Measurements from ENCODE around the gene CYFIP2.

Gene CYFIP2

DNA sequence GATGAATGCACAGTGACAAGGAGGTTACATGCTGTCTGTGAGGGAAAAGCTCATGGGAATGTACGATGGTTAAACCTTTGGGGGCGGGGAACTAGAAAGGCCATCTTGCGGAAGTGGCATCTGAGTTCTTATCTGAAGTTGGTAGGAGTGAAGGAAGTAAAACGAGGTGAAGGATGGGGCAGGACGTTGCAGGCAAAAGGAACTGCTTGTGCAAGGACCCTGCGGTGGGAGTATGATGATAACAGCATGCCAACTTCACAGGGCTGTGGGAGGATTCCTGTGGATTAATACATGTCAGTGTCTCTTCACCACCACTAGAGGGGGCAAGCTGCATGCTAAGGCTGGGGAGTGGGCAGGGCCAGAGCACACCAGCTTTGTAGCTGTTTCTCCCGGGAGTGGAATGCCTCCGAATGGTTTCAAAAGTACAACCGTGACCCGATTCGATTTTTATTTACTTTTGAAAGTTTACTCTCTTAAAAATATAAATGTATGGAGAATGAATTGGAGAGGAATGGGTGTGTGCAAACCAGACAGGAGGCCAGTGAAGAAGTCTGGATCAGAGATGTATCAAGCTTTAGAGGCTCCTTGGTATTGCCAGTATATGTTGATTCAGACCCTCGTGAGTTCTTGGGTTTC, 62.5 kb downstream of the CYFIP2 start:
- DNase-seq = peak; percentile 60

DNA sequence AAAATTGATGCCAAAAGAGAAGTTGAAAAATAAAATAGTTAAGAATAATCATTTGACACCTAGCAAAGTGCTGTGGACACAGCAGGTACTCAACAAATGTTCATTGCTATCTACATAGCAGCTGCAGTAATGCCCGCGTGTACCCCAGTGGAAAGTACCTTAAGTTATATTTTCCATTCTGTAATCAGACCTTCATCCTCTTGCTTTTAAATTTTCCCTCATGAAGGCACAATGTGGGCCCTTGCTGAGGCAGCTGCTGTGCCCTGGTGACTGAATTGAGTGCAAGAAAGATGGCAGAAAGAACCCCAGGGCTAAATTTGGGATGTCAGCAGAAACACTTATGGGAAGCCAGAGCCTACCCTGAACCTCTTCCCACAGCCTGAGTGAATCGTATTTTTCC, 65.9 kb downstream of the CYFIP2 start:
- no peak for DNase-seq

DNA sequence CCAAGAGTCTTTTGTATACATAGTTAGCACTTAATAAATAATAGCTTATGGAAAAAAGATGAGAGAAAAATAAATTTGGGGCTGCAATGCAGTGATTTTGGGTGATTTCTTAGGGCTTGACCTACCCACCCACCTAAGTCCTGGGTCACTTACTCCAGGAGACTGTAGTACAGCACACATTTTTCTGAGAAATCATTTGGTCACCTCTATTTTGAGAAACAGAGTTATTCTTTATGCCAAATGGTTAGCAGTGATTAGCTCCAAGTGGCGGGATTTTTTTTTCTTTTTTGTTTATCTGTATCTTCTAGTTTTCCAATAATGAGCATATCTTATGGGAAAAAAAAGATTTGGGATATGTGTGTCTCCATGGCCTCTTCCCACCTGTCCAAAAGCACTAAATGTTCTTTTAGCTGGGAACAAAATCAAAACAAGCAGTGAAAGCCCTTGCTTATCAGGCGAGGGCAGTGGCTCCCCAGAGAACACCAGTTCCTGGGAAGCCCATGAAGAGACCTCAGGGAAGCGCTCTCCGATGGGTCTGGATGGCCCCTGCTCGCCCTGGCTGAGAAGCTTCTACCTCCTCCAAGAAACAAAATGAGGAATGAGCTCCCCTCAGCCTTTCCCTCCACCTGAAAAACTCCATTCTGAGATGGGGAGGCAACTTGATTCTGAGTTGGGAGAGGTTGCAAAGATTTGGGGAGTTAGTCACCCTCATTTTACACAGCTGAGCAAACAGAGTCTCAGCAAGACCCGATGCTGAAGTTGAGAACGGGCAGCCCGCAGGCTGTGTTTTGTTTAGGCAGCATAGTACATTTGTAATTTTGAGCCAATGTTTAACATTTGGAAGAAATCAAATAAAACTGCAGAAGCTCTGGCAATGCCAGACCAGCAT, 69.9 kb downstream of the CYFIP2 start:
- DNase-seq = no peak

DNA sequence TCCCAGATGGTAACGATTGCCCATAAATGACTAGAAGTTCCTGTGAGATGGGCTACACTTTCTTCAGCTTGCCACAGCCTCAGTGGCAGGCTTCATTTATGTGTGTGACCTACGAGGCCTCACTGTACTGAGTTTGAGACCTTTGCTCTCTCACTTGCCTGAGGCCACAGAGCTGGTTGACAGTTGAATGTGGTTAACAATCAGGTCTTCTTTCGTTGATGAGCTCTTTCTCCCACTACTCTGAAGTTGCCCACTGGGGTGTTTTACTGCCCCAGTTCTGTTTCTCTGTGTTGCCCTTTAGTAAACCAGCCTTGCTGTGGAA, 70.5 kb downstream of the CYFIP2 start:
- no peak for DNase-seq

- no peak for DNase-seq
These were observed 73.5 kb downstream of the CYFIP2 start for GRCh38 chr5:157339409-157339808.

GRCh38 chr5:157342822-157343402, 77.0 kb downstream of the CYFIP2 start:
- no peak for DNase-seq

- no peak for DNase-seq
These were observed 78.2 kb downstream of the CYFIP2 start for GRCh38 chr5:157343842-157344790.

GRCh38 chr5:157345067-157345466, 79.1 kb downstream of the CYFIP2 start:
- no peak for DNase-seq

- no peak for DNase-seq
These were observed 79.6 kb downstream of the CYFIP2 start for GRCh38 chr5:157345485-157345884.

- no peak for DNase-seq
These were observed 81.6 kb downstream of the CYFIP2 start for GRCh38 chr5:157347301-157348048.

- no peak for DNase-seq
These were observed 82.1 kb downstream of the CYFIP2 start for GRCh38 chr5:157348049-157348400.

- no peak for DNase-seq
These were observed 85.2 kb downstream of the CYFIP2 start for GRCh38 chr5:157350939-157351801.

DNA sequence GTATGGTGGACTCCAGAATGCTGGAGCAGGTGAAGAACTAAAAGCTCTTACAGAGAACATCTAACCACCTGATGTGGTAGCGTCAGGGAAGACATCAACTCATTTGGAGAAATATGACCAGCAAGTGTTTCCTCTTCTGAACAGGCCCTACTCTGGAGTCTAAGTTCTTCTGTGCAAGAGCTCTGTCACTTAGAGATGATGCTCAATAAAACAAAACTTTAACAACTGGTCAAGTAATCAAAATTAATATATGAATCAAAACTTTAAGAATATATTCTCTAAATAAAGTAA, 85.8 kb downstream of the CYFIP2 start:
- DNase-seq = no peak

DNA sequence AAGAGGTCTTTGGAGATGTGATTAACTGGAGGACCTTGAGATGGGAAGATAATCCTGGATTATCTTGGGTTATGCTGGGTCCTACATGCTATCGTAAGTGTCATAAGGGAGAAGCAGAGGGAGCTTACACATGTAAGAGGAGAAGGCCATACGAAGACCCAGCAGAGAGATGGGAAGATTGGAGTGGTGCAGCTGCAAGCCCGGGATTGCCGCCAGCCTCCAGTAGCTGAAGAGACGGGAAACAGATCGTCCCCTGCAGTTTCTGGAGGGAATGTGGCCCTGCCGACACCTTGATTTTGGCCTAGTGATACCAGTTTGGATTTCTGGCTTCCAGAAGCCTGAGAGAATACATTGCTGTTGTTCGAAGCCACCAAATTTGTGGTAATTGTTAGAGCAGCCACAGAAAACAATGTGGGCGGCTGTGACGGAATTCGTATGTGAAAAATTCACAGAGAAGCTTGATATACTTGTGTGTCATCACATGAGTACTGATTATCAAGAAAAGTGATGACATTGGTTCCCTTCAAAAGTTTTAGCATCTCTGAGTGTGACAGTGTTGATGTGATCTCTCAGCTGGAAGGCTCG, 86.9 kb downstream of the CYFIP2 start:
- no peak for DNase-seq

DNA sequence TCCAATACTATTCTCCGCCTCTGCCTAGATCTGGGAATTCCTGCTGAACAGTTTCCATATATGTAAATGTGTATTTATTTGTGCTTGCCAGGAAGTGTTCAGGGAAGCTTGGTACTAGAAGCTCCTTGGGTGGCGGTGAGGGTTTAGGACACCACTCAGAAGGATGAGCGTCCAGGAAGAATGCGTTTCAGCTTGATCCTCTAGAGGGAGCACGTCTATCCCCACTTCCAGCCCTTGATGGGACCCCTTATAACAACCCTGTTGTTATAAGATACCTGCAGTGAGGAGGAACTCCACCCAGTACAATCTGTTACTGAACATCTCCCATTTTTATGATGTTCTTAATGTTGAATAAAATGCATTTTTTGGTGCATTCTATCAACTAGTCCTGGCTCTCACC, 88.9 kb downstream of the CYFIP2 start:
- DNase-seq = no peak

DNA sequence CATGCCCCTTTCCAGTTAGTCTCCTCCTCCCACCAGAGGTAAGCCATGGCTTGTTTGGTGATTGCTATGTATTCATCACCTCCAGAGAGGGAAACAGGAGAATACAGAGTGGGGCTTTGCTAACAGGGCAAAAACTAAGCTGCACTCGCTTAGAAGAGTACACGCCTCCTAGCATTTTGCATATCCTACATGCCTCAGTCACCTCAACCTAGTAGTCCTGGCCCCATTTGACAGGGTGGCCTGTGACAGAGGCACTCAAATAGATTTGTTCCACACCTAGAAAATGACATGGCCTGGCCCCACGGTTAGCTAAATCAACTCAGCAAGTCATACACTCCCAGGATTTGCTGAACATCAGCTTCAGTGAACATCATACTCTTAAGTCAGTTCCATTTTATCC, 90.7 kb downstream of the CYFIP2 start:
- no peak for DNase-seq

- no peak for DNase-seq
These were observed 91.9 kb downstream of the CYFIP2 start for GRCh38 chr5:157357823-157358222.

DNA sequence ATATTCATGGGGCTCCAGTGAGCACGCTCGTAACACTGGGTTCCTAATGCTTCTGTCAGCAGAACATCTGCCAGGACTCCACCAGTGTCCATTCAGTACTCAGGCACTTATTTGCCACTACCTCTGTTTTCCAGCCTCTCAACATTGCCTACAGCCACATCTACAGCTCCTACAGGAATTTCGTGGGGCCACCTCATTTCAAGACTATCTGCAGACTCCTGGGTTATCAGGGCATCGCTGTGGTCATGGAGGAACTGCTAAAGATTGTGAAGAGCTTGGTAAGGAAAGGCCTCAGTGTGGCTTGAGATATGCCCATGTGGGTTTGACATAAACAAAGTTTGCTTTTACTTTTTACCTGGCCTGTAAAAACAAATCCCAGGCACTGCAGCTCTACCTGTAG, 92.9 kb downstream of the CYFIP2 start:
- no peak for DNase-seq

DNA sequence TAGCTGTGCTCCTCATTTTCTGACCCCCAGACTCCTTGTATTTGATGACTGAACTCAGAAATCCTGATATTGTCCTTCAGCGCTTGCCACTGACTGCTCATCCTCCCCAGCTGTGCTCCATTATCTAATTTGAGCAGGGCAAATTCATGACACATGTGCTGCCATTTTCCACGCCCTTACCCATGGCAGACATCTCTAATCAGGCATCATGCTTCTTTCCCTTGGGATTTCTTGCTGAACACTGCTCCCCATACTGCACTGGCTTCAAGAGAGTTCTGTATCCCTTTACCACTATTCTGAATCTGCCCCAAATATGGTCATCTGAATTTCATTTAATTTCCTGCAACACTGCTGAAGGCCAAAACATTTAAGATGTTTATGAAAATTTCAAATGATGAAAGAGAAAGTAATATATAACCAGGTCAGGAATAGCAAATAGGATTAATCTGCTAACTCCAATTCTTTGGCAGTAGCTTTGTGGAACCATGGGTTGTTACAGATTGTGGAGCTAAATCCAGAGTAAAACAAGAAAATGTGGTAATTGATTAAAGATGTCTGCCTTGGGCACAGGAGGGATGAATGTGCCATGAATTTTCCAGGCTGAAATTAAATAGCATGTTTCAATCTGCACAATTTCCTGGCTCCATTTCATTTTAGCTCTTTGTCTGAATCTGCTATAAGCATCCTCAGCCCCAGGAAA, 93.6 kb downstream of the CYFIP2 start:
- DNase-seq = no peak

GRCh38 chr5:157362012-157362411, 96.1 kb downstream of the CYFIP2 start:
- DNase-seq = no peak

DNA sequence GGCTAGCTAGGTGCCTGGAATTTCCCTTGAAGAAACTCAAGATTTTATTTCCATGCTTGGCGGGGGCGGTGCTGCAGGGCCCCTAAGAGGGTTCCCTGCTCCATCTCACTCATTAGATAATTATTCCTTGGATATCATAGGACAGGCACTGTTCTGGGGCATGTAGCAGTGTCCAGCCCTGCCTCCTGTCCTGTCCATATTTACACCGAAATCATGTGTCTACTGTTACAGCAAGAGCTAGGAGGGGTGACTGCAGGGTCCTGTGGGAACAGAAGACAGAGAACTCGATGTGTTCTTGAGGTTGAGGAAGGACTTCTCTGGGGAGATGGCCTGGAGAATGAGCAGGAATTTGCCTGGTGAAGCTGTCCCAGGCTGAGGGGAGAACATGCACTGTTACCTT, 96.6 kb downstream of the CYFIP2 start:
- no peak for DNase-seq
